GM23338 (cell line): ENCODE results near the gene DNAH17. TPM values are rescaled to one million over a fixed set of nuclear protein-coding genes. Genes with fewer than 3 reads are reported as not detected.
"Not testable (repeated sequence)": the region's sequence is repeated elsewhere in the genome, so short reads cannot be mapped to it uniquely, and the experiment has no call there.

Source experiments
- ATAC-seq: fragments of 200-7000 bp; cut with Tn5 transposase; 3 replicates; pipeline ENCODE4 v1.9.1; 2020
- DNase-seq: peaks from one replicate; pipeline ENCODE4 v3.0.0-alpha.2; 2015; ENCODE audit warnings: low spot score
- H2AFZ ChIP-seq: fragments of 200-600 bp; sonication (generic); 2 replicates; pipeline ENCODE4 v1.8.0; 2016; ENCODE audit warnings: antibody characterized with exemption, mild to moderate bottlenecking, moderate library complexity
- H3F3A ChIP-seq: fragments of 200-600 bp; sonication (generic); replicated peaks from 2 replicates; pipeline ENCODE4 v1.8.0; 2017; ENCODE audit warnings: antibody characterized with exemption, mixed run types, low read depth
- H3K27ac ChIP-seq: fragments of 200-600 bp; sonication (generic); 2 replicates; pipeline ENCODE4 v1.6.1; 2016; ENCODE audit warnings: low read depth
- H3K27me3 ChIP-seq: fragments of 200-600 bp; sonication (generic); 2 replicates; pipeline ENCODE4 v1.8.0; 2016; ENCODE audit warnings: mild to moderate bottlenecking, mixed run types, moderate library complexity; ENCODE audit not compliant: insufficient read depth
- H3K36me3 ChIP-seq: fragments of 200-600 bp; sonication (generic); 2 replicates; pipeline ENCODE4 v1.8.0; 2016; ENCODE audit warnings: mild to moderate bottlenecking; ENCODE audit not compliant: insufficient read depth
- H3K4me1 ChIP-seq: fragments of 200-600 bp; sonication (generic); 2 replicates; pipeline ENCODE4 v1.8.0; 2016; ENCODE audit warnings: mild to moderate bottlenecking, moderate library complexity; ENCODE audit not compliant: insufficient read depth
- H3K4me2 ChIP-seq: fragments of 200-600 bp; sonication (generic); 2 replicates; pipeline ENCODE4 v1.7.1; 2017; ENCODE audit warnings: mixed run types
- H3K4me3 ChIP-seq: fragments of 200-600 bp; sonication (generic); 2 replicates; pipeline ENCODE4 v1.6.1; 2016; ENCODE audit warnings: mixed run types
- H3K79me2 ChIP-seq: fragments of 200-600 bp; sonication (generic); replicated peaks from 2 replicates; pipeline ENCODE4 v1.8.0; 2017; ENCODE audit warnings: mild to moderate bottlenecking; ENCODE audit not compliant: insufficient read depth
- H3K9me2 ChIP-seq: fragments of 200-600 bp; sonication (generic); 2 replicates; pipeline ENCODE4 v1.8.0; 2017; ENCODE audit not compliant: insufficient read depth
- H4K20me1 ChIP-seq: fragments of 200-600 bp; sonication (generic); replicated peaks from 2 replicates; pipeline ENCODE4 v1.8.0; 2017; ENCODE audit warnings: mild to moderate bottlenecking; ENCODE audit not compliant: insufficient read depth
- H3K27ac Mint-ChIP-seq: 2 replicates; pipeline ENCODE4 v1.8.0; 2020; ENCODE audit warnings: inconsistent platforms, mild to moderate bottlenecking, moderate library complexity, mixed read lengths
- H3K27me3 Mint-ChIP-seq: 3 replicates; pipeline ENCODE4 v1.8.0; 2022; ENCODE audit warnings: low read depth, mild to moderate bottlenecking, moderate library complexity, mixed read lengths, inconsistent platforms; ENCODE audit not compliant: insufficient read depth, poor library complexity
- H3K36me3 Mint-ChIP-seq: 3 replicates; pipeline ENCODE4 v1.8.0; 2021; ENCODE audit warnings: low read depth, mild to moderate bottlenecking, inconsistent platforms, moderate library complexity, mixed read lengths
- H3K4me1 Mint-ChIP-seq: 3 replicates; pipeline ENCODE4 v1.8.0; 2020; ENCODE audit warnings: mild to moderate bottlenecking, inconsistent platforms, mixed read lengths
- H3K4me3 Mint-ChIP-seq: 3 replicates; pipeline ENCODE4 v1.8.0; 2021; ENCODE audit warnings: moderate library complexity, mild to moderate bottlenecking, inconsistent platforms, mixed read lengths
- H3K9me3 Mint-ChIP-seq: 3 replicates; pipeline ENCODE4 v1.8.0; 2020; ENCODE audit warnings: moderate library complexity, mild to moderate bottlenecking, inconsistent platforms, mixed read lengths
- CREB1 ChIP-seq: fragments of 250-450 bp; sonication (Bioruptor Pico); IDR thresholded peaks from 2 replicates; pipeline ENCODE4 v1.5.0; 2020; ENCODE audit warnings: low read depth, mild to moderate bottlenecking, moderate library complexity
- EZH2 ChIP-seq: fragments of 200-600 bp; sonication (generic); IDR thresholded peaks from one replicate; pipeline ENCODE4 v1.8.0; 2017; ENCODE audit warnings: antibody characterized with exemption, mild to moderate bottlenecking, low read depth; ENCODE audit not compliant: unreplicated experiment
- EZH2phosphoT487 ChIP-seq: fragments of 200-600 bp; sonication (generic); IDR thresholded peaks from one replicate; pipeline ENCODE4 v1.8.1; 2018; ENCODE audit warnings: antibody characterized with exemption; ENCODE audit not compliant: unreplicated experiment
- NANOG ChIP-seq: IDR thresholded peaks from 2 replicates; pipeline ENCODE4 v1.6.1; 2016; ENCODE audit warnings: antibody characterized with exemption, borderline replicate concordance
- ZNF114 ChIP-seq: fragments of 250-450 bp; sonication (Bioruptor Pico); IDR thresholded peaks from 2 replicates; pipeline ENCODE4 v1.5.0; 2020; ENCODE audit warnings: mild to moderate bottlenecking, moderate library complexity
- ZNF331 ChIP-seq: fragments of 250-450 bp; sonication (Bioruptor Pico); IDR thresholded peaks from 2 replicates; pipeline ENCODE4 v1.5.0; 2020; ENCODE audit warnings: low read depth, mild to moderate bottlenecking, moderate library complexity
- polyA plus RNA-seq: library from polyadenylated mRNA; unstranded; fragments of >200 nt; fragmentation: Nextera tagmentation; extraction: Ambion mirVana; gene quantifications from 2 replicates; pipeline ENCODE4 v1.2.1, GENCODE V29; 2016
- total RNA-seq: library from RNA; depleted of rRNA; stranded (reverse); fragments of >200 nt; shearing (Covaris generic); gene quantifications from 2 replicates; pipeline ENCODE4 v1.2.3, GENCODE V29; 2014
- TF ChIP-seq, protein P1 (sequence below): IDR thresholded peaks from 2 replicates; pipeline ENCODE4 v1.6.1; 2016; ENCODE audit warnings: antibody characterized with exemption
- TF ChIP-seq, protein P2 (sequence below): IDR thresholded peaks from one replicate; pipeline ENCODE4 v1.6.1; 2018; ENCODE audit warnings: antibody characterized with exemption; ENCODE audit not compliant: unreplicated experiment

DNAH17 gene
- total and polyA plus RNA-seq, 2 experiments from 2014 or later = 0.59 to 2.0 TPM

- TF ChIP-seq NANOG = no peak
Measured at GRCh38 chr17:78466786-78467715, 110.1 kb downstream of the DNAH17 start (continued).

- not testable (repeated sequence) for DNase-seq, H3K27ac ChIP-seq, H3K4me3 Mint-ChIP-seq, H3K9me2 ChIP-seq, H2AFZ ChIP-seq, H3K27me3 ChIP-seq, H3K27me3 Mint-ChIP-seq, H3K79me2 ChIP-seq, H3K4me1 ChIP-seq, H3K4me3 ChIP-seq, H3F3A ChIP-seq, H3K36me3 ChIP-seq, ATAC-seq, H3K4me1 Mint-ChIP-seq, H3K36me3 Mint-ChIP-seq, H3K4me2 ChIP-seq, H3K27ac Mint-ChIP-seq, H4K20me1 ChIP-seq
- H3K9me3 Mint-ChIP-seq = peaks cover 22% of the 10 kb centered on the region
Measured at GRCh38 chr17:78466109-78466785, 110.9 kb downstream of the DNAH17 start.

DNA sequence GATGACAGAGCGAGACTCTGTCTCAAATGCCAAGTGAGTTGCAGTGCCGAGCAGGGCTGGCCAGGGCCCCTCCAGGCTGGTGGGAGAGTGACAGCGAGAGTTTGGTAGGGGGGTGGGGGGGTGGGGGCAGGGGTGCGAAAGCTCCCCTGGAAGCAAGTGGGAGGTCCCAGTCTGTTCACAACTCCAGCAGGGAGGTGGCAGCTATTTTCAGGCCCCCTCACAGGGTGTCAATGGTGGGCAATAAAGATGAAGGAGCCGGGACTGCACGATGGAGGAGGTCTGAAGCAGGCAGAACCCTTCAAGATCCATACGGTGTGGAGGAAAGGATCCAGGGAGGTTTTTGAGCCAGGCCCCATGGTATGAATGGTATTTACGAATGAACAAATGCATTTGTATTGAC lies 115.0 kb downstream of the DNAH17 start:
- H3K27me3 Mint-ChIP-seq = peaks cover 7% of the 10 kb centered on the region
- no peaks in the 10 kb centered on the region for H3K4me1 ChIP-seq
- no peak overlapping the region for H3K4me2 ChIP-seq
- no peaks in the 10 kb centered on the region for H3K27me3 ChIP-seq
- H3K9me3 Mint-ChIP-seq = peaks cover 9% of the 10 kb centered on the region; the same call in 2 of the 3 replicates
- no peak overlapping the region for H3K27ac ChIP-seq
- no peak overlapping the region for H3K27ac Mint-ChIP-seq
- no peak overlapping the region for H3K4me3 ChIP-seq
- no peaks in the 10 kb centered on the region for H3K79me2 ChIP-seq
- H3K9me2 ChIP-seq = no peaks in the 10 kb centered on the region
- H3K4me1 Mint-ChIP-seq = 0 out of 3 replicates have a peak, but pooled peaks cover 5% of the 10 kb centered on the region
- ATAC-seq (no peak), DNase-seq (no peak)
- H3K36me3 ChIP-seq = no peaks in the 10 kb centered on the region; the same call in 1 of the 2 replicates
- no peak overlapping the region for H2AFZ ChIP-seq
- H3K4me3 Mint-ChIP-seq = no peak overlapping the region
- H3K36me3 Mint-ChIP-seq = no peaks in the 10 kb centered on the region
- H4K20me1 ChIP-seq = no peaks in the 10 kb centered on the region
- H3F3A ChIP-seq = no peaks in the 10 kb centered on the region
- no peak for TF ChIP-seq EZH2phosphoT487
- no peak for TF ChIP-seq NANOG
- no peak for TF ChIP-seq ZNF114 (CRISPR knock-in tag)
- TF ChIP-seq, protein P1, sequence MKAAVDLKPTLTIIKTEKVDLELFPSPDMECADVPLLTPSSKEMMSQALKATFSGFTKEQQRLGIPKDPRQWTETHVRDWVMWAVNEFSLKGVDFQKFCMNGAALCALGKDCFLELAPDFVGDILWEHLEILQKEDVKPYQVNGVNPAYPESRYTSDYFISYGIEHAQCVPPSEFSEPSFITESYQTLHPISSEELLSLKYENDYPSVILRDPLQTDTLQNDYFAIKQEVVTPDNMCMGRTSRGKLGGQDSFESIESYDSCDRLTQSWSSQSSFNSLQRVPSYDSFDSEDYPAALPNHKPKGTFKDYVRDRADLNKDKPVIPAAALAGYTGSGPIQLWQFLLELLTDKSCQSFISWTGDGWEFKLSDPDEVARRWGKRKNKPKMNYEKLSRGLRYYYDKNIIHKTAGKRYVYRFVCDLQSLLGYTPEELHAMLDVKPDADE = no peak
- TF ChIP-seq EZH2 = no peak
- TF ChIP-seq, protein P2, sequence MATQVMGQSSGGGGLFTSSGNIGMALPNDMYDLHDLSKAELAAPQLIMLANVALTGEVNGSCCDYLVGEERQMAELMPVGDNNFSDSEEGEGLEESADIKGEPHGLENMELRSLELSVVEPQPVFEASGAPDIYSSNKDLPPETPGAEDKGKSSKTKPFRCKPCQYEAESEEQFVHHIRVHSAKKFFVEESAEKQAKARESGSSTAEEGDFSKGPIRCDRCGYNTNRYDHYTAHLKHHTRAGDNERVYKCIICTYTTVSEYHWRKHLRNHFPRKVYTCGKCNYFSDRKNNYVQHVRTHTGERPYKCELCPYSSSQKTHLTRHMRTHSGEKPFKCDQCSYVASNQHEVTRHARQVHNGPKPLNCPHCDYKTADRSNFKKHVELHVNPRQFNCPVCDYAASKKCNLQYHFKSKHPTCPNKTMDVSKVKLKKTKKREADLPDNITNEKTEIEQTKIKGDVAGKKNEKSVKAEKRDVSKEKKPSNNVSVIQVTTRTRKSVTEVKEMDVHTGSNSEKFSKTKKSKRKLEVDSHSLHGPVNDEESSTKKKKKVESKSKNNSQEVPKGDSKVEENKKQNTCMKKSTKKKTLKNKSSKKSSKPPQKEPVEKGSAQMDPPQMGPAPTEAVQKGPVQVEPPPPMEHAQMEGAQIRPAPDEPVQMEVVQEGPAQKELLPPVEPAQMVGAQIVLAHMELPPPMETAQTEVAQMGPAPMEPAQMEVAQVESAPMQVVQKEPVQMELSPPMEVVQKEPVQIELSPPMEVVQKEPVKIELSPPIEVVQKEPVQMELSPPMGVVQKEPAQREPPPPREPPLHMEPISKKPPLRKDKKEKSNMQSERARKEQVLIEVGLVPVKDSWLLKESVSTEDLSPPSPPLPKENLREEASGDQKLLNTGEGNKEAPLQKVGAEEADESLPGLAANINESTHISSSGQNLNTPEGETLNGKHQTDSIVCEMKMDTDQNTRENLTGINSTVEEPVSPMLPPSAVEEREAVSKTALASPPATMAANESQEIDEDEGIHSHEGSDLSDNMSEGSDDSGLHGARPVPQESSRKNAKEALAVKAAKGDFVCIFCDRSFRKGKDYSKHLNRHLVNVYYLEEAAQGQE = no peak
- TF ChIP-seq CREB1 (CRISPR knock-in tag) = no peak
- no peak for TF ChIP-seq ZNF331 (CRISPR knock-in tag)
